GM21360 (cell line): Measurements from ENCODE around the gene SLC25A25.
"Not testable (repeated sequence)": the region's sequence is repeated elsewhere in the genome, so short reads cannot be mapped to it uniquely, and the experiment has no call there.

Experiments
- ATAC-seq: cut with Tn5 transposase; IDR thresholded peaks from one replicate; pipeline ENCODE4 v1.9.1; 2021; ENCODE audit warnings: mild to moderate bottlenecking, moderate library complexity; ENCODE audit not compliant: unreplicated experiment

SLC25A25 gene

DNA sequence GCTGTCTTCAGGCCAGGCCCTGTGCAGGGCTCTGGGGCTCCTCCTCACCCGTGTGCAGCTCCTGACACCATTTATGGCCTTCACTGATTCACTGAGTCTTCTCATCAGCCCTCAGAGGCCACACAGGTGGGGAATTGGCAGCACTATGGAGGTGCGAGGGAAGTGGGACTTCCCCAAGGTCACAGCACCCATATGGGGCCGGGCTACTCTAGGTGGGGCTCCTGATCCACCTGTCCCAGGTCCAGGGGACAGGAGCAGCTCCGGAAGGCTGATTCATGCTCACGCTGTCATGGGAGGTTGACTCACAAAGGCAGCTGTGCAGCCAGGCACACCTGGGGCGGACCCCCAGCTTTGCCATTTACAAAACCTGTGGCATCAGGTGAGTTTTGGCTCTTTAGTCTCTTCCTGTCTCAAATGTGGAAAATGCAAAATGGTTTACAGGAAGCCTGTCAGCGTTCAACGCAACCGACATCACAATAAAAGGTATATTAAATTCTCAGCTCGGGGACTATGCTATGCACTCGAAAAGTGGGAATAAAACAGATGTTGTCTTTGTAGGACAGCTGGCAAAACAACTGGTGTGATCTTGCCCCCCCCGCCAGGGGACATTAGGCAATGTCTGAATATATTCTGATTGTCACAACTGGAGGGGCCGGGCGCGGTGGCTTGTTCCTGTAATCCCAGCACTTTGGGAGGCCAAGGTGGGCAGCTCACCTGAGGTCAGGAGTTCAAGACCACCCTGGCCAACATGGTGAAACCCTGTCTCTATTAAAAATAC is 15.9 kb upstream of the SLC25A25 start:
- no peak for ATAC-seq

DNA sequence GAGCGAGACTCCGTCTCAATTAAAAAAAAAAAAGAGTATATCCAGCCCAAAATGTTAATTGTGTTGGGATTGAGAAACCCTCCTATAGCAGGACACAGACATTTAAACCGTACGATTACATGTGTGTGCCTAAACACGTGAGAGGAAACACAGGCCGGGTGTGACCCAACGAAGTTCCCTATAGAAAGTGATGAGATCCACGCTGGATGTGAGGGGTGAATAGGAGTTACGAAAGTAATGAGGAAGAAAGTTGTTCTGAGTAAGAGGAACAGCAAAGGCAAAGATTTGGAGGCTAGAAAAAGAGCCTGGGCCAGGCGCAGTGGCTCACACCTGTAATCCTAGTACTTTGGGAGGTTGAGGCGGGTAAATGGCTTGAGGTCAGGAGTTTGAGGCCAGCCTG is 14.5 kb upstream of the SLC25A25 start:
- ATAC-seq: no peak

DNA sequence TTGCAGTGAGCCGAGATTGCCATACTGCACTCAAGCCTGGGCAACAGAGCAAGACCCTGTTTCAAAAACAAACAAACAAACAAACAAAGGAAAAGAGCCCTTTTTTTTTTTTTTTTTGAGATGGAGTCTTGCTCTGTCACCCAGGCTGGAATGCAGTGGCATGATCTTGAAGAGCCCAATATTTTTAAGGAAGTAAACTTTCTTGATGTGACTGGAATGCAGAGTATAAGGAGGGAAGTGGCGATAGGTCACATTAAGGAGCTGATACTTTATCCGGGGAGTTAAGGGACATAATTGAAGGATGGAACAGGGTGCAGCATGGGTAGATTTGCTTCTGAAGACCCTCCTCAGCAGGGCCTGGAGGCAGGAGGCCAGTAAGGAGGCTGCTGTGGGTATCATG is 13.9 kb upstream of the SLC25A25 start:
- no peak for ATAC-seq

DNA sequence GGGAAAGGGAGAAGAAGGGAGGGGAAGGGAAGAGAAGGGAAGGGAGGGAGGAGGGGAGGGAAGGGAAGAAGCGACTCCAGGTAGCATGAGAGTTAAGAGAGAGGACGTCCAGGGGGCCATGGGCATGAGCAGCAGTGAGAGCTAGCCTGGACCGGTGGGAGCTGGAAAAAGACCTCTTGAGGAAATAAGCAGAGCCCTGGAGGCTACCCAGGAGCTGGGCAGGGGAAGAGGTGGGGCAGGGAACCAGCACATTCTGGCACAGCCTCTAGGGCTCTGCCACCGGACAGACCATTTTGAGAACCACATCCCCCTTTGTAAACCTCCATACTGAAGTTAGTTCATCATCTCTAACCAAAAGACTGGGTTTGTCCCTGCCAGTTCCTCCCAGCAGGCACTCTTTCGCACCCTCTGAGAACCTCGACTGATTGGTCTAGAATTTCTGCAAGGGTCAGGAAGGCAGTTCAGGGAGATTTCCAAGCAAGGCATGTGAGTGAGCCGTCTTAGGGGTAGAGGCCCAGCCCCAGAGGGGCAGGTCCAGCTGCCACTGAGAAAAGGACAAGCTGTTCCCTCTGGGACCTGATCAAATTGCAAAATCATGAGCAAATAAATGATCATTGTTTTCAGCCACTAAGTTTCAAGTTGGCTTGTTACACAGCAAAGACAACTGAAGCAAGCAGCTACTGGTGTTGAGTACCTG is 12.5 kb upstream of the SLC25A25 start:
- ATAC-seq: no peak

DNA sequence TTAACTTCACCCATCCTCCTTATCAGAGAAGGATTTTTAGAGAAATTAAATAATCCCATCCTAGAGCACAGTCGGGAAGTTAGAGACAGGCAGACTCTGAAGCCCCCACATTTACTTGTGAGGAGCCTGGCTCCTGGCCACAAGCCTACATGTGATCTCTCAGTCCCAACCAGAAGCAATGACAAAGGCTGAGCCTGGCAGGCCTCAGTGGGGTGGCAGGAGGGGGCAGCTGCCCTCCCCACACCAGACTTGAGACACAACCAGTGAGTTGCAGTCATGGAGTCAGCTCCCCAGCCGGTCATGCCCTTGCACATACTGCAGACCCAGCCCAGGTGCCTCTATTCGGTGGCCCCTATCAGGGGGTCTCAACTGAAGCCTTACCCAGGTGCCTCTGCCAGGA is 11.9 kb upstream of the SLC25A25 start:
- no peak for ATAC-seq

DNA sequence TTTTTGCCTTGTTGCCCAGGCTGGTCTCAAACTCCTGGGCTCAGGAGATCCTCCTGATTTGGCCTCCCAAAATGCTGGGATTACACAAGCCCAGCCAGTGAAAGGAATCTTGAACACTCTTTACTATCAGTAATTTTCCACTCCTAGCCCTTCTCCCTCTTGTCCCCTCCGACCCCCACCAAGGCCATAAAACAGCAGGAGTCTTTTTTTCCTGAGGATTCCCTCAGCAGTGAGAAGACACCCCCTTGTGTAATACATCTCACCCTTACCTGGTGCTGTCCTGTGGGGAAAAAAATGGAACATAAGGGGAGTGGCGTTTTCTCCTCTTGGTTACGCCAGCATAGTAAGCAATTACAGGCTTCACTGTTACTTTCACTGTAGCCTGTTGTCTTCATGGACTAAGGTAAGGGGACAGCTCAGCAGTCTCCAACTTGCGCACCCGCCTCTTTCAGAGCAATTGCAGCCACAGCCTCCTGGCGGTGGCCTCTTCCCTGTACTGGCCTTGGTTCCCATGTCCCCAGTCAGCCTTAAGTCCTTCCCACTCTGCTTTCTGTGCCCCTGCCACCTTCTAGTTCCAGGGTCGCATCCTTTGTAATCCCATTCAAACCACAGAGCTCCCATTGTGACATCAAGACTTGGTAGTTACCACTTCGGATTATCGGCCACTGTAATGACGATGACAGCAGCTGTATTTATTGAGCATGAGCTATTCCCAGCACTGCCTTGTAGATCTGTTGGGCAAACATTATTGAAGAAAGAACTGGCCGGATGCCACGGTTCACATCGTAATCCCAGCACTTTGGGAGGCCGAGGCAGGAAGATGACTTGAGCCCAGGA is 10.9 kb upstream of the SLC25A25 start:
- ATAC-seq: no peak

DNA sequence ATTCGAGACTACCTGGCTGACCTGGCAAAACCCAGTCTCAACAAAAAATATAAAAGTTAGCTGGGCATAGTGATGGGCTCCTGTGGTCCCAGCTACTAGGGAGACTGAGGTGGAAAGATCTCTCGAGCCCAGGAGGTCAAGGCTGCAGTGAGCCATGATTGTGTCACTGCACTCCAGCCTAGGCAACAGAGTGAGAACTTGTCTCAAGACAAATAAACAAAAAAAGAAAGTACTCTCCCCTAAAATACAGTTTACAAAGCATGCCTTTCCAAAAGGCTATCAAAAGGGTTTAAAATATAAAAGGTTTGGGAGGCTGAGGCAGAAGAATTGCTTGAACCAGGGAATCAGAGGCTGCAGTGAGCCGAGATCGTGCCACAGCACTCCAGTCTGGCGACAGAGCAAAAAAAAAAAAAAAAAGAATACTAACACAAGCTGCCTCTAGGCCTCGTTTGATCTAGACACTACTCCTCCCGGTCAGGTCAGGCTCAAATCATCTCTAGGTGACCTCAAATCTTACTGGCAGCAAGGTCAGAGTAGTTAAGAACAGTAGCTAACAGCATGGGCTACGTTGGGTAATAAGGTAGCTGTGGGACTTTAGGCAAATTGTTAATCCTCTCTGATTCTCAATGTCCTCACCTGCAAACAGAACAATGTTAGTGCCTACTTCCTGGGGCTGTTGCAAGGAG is 10.2 kb upstream of the SLC25A25 start:
- ATAC-seq: no peak

DNA sequence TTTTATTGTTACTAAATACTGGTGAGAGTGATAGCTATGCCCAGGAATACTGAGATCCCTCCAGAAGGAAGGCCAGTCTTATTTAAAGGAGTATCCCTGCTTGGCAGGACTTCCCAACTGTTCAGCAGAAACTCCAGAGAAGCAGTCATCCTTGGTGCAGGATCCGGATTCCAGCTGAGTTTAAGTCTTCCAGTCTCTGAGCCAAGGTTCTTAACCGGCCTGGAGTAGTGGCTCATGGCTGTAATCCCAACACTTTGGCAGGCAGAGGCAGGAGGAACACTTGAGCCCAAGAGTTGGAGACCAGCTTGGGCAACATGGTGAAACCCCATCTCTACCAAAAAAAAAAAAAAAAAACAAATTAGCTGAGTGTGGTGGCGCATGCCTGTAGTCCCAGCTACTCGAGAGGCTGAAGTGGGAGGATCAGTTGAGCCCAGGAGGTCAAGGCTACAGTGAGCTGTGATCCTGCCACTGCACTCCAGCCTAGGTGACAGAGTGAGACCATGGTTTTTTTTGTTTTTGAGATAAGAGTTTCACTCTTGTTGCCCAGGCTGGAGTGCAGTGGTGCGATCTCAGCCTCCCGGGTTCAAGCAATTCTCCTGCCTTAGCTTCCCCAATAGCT is 8.6 kb upstream of the SLC25A25 start:
- no peak for ATAC-seq

DNA sequence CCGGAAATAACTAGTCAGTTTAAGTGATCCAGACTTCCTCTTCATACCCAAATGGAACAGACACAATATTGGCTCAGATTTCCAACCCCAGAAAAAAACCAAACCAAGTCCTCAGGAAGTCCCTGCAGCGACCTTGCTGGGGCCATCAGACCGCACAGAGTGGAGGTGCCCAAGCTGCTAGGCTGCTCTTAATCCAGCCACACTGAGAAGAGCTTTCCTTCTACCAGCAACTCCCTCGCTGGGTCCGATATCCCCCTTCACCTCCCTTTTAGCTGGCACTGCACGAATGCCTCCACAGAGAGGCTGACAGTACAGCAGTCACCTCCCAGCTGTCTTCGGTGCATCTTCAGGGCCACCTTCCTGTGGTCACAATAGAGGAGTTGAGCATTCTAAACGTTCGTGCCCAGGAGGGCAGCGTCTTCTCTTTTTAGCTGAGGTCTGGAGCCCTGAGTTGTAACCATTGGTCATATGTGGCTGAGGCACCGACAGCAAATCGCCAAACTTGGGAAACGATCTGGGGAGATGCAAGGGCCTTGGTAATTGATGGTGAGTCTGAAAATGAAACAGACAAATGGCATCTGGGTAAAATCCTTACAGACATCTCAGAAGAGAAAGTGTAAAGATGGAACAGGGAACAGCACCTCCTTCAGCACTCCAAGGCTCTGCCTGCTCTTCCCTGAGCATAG is 6.6 kb upstream of the SLC25A25 start:
- ATAC-seq: no peak

DNA sequence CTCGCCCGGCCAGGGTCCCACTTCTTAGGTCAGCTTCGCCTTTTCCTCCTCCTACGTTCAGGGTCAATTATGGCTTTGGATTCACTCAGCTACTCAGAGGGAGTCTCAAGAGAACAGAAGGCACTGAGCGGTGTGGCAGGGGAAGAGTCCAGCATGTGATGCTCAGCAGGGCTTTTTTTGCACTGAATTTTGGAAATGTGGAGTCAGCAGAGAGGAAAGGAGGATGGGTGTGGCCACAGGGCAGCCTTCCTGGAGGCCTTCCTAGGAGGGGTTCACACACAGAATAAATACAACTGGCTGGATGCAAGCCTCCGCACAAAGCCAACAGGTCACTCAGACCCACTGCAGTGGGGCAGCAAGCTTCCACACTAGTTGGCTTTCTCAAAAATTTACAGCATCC is 5.8 kb upstream of the SLC25A25 start:
- ATAC-seq: no peak

DNA sequence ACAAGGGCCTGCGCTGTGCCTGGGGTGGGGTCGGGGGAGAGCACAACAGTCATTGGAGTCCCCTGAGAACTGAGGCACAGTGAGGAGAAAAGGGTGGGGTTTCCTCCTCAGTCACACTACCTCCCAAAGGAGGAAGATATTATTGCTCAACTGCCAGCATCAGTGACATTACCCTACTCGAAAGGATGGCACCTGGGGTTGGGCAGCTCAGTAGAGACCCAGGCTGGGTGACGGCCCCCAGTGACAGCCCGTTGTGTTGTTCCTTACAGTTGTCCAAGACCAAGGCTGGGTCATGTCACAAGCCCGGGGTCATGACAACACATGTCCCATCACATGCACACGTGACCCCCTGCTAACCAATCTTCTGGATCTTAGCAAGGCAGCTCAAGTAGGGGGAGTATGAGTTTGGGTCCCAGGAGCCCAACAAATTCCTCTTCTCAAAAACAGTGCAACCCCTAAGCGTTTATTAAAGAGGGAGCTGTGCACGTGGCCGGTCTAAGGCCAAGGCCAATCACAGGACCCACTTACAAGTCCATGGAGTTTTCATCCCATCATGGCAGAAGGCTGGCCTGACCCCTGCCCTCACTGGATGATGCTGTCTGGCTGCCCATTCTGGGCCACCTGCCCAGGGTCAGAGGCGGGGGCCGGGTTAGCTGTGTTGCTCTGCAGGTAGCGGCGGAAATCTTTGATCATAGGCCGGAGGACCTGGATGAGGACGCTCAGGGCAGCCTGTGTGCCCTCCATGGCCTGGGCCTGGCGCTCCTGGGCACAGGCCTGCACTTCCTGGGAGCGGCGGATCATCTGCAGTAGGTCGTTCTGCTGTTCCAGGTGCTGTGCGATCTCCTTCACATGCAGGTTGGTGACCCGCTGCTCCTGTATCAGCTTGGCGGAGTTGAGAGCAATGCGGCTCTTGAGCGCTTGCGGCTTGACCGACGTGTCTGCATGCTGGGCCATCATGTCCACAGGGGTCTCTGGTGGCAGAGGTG is 4.9 kb upstream of the SLC25A25 start:
- no peak for ATAC-seq

DNA sequence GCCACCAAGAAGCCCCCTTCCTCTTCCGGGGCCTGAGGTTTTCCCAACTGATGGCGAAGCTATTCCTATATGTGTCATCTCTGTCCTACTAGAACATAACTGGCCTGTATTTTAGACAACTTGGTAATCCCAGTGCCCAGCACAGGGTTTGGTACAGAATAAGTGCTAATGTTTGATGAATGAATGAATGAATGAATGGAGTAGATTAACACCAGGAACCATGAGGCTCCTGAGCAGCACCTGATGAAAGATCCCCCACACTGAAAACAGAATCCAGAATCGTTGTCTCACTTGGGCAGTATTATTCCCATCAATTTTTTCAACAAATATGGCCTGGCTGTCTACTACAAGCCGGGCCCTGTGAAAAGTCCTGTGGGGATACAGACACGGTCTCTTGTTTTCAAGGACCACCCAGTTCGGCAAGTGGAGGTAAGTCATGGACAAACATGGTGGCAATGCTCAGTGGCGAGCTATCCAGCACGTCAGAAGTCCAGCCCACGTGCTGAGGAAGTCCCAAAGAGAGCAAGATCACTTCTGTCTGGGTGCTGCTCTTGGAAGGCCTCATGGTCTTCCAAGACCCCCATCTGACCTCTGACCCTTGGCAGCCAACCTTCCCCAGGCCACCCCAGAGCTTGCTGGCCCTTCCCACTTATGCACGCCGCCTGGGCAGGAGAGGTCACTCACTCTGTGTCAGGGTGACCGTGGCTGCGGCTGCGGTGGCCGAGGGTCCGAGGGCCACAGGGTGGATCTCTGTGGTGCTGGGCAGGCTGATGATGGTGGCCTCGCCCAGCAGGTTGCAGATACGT is 1.9 kb upstream of the SLC25A25 start:
- ATAC-seq: no peak

DNA sequence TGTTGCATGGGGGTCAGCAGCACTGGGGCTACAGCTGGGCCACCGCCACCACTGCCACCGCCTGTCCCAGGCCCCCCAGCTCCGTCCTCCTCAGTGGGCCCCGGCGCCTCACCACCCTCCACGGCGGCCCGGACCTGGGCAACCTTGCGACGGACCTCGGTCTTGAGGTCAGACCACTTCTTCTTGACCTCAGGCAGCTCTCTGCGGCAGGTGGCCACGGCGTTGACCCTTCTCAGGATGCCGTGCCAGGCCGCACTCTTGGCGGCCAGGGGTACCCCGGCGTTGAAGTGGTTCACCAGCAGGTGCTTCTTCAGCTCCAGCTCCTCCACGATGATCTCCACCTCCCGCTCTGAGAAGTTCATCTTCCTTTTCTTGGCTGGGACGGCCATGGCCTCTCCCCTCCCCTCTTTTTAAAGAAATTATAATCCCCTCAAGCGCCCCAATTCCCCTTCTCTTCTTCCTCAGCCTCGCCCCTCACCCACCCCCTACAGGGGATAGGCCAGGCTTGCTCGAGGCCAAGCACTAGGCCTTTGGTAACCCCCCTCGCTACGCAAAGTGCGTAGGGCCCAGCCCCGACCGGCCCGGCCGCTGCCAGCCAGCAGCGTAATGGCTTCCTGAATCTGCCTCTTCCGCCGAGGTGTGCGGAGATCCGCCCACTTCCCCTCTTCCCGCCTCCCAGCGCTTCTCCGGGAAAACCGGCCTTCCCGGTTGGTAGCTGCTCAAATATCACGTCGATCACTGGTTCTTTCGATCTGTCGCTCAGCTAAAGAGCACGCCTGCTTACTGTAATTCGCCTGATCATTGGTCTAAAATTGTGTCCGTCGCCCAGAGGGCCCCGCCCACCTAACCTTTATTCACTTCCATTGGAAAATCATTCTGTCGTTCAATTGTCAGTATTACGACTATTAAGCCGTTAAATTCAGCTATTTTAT is 1.1 kb upstream of the SLC25A25 start, which contains the start of gene NAIF1:
TSS of gene NAIF1 (minus strand) at position 608 of the 932 bp plus-strand sequence. CDS start at position 389, 219 bp downstream.
- ATAC-seq: peak; percentile 50

DNA sequence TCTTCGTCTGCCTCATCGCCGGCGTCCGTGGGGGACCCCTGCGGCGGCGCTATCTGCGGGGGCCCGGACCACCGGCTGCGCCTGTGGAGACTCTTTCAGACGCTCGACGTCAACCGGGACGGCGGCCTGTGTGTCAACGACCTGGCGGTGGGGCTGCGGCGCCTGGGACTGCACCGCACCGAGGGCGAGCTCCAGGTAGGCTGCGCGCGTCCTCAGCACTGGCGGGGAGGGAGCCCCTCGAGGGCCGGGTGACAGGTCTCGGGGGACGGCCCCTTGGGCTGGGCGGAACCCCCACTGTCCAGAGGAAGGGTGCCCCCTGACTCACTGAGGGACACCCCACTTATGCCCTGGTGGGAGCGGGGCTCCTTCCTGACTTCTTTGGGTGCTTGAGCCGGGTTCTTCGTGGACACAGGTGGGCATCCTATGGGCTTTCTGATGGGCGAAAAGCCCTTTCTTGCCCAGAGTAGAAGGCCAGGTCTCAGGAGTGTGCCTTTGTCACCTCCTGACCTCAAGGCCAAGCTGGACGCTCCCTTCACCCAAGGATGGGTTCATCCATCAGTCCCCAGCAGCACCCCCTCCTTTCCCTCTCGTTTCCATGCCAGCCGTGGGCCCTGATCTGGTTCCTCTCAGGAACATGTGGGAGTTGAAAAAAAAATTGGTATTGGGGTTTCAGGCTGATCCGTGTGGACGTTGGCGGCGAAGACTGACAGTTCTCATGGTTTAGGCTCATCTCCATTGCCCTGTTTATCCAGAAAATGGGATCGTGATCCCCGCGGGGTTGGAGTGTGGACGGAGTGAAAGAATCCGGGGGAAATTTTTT is 564 bp downstream of the SLC25A25 start:
- ATAC-seq: peak; percentile 4

DNA sequence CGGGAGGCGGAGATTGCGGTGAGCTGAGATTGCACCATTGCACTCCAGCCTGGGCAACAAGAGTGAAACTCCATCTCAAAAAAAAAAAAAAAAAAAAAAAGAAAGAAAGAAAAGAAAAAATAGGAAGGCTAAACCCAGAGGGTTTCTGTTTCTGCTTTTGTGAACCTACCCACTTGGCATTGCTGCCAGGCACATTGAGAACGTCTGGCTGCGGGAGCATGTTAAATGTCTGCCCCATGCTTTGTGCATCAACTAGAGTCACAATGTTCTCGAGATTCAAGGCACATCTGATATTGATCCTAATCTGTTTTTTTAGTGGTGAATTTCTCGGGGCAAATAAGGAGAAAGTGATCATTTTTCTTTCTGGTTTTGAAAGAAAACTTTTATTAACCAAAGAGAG is 2.8 kb downstream of the SLC25A25 start:
- ATAC-seq: no peak

DNA sequence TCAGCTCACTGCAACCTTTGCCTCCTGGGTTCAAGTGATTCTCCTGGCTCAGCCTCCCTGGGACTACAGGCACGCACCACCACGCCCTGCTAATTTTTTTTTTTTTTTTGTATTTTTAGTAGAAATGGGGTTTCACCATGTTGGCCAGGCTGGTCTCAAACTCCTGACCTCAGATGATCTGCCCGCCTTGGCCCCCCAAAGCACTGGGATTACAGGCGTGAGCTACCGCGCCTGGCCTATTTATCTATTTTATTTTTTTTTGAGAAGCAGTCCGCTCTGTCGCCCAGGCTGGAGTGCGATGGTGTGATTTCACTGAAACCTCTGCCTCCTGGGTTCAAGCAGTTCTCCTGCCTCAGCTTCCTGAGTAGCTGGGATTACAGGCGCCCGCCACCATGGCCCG is 3.4 kb downstream of the SLC25A25 start:
- not testable (repeated sequence) for ATAC-seq
